IMR-90 (cell line): Measurements from ENCODE around the gene AKT3. TPM values are rescaled to one million over a fixed set of nuclear protein-coding genes. Genes with fewer than 3 reads are reported as not detected.

ENCODE experiments used
- ATAC-seq: fragments of 200-7000 bp; cut with Tn5 transposase; 2 replicates; pipeline ENCODE4 v1.9.1; 2020; ENCODE audit warnings: low read depth, mild to moderate bottlenecking, moderate library complexity
- BruUV-seq: library from RNA; stranded (reverse); fragments of 400-500 nt; replicated peaks from 2 replicates; lab custom pipeline; 2021; lab: Mats Ljungman, UMichigan
- CTCF ChIA-PET: fragments of 300-600 bp; formaldehyde crosslinking; extraction: SDS; loops from one replicate; lab custom pipeline; 2021; ENCODE audit warnings: antibody characterized with exemption; lab: Yijun Ruan, JAX
- POLR2A ChIA-PET: fragments of 300-600 bp; sonication (Branson Sonifier 250); formaldehyde crosslinking; loops from one replicate; lab custom pipeline; 2022; ENCODE audit warnings: antibody characterized with exemption; ENCODE audit not compliant: unreplicated experiment; lab: Charles Lee
- DNase-seq: peaks from one replicate; pipeline ENCODE4 v3.0.0; 2013
- H2AFZ ChIP-seq: replicated peaks from 2 replicates; pipeline ENCODE3; 2013; ENCODE audit warnings: low read length, mild to moderate bottlenecking; ENCODE audit not compliant: poor library complexity
- H2AK5ac ChIP-seq: 2 replicates; pipeline ENCODE4 v1.6.1; 2013; ENCODE audit warnings: low read depth, low read length, inconsistent platforms
- H2AK9ac ChIP-seq: replicated peaks from 2 replicates; pipeline ENCODE3; 2013; ENCODE audit warnings: mild to moderate bottlenecking, low read depth, low read length, moderate library complexity; ENCODE audit not compliant: poor library complexity
- H2BK120ac ChIP-seq: 2 replicates; pipeline ENCODE4 v1.6.1; 2013; ENCODE audit warnings: low read depth, low read length, inconsistent platforms
- H2BK15ac ChIP-seq: 3 replicates; pipeline ENCODE4 v1.6.1; 2013; ENCODE audit warnings: low read depth, low read length, inconsistent platforms
- H2BK20ac ChIP-seq: 2 replicates; pipeline ENCODE4 v1.6.1; 2013; ENCODE audit warnings: low read depth, mild to moderate bottlenecking, inconsistent platforms, low read length, moderate library complexity
- H2BK5ac ChIP-seq: 2 replicates; pipeline ENCODE4 v1.6.1; 2013; ENCODE audit warnings: mild to moderate bottlenecking, low read depth, low read length, inconsistent platforms; ENCODE audit not compliant: poor library complexity, severe bottlenecking
- H3K14ac ChIP-seq: replicated peaks from 2 replicates; pipeline ENCODE4 v1.6.1; 2013; ENCODE audit warnings: low read depth, low read length, inconsistent platforms
- H3K18ac ChIP-seq: 2 replicates; pipeline ENCODE4 v1.6.1; 2013; ENCODE audit warnings: low read depth, low read length, control low read depth
- H3K23ac ChIP-seq: 2 replicates; pipeline ENCODE4 v1.6.1; 2013; ENCODE audit warnings: low read depth, low read length, inconsistent platforms
- H3K27ac ChIP-seq: 2 replicates; pipeline ENCODE4 v1.5.1; 2013; ENCODE audit warnings: mild to moderate bottlenecking, control low read depth, low read length; ENCODE audit not compliant: insufficient read depth
- H3K27me3 ChIP-seq: 2 replicates; pipeline ENCODE4 v1.6.1; 2013; ENCODE audit warnings: low read length; ENCODE audit not compliant: control insufficient read depth, insufficient read depth
- H3K36me3 ChIP-seq: 2 replicates; pipeline ENCODE4 v1.6.1; 2013; ENCODE audit warnings: low read length, mixed read lengths; ENCODE audit not compliant: control insufficient read depth, insufficient read depth
- H3K4ac ChIP-seq: 2 replicates; pipeline ENCODE4 v1.6.1; 2013; ENCODE audit warnings: low read depth, low read length, inconsistent platforms
- H3K4me1 ChIP-seq: 2 replicates; pipeline ENCODE4 v1.6.1; 2013; ENCODE audit warnings: low read length, mixed read lengths; ENCODE audit not compliant: control insufficient read depth, insufficient read depth
- H3K4me2 ChIP-seq: 2 replicates; pipeline ENCODE4 v1.6.1; 2013; ENCODE audit warnings: low read depth, mild to moderate bottlenecking, control low read depth, low read length, moderate library complexity
- H3K4me3 ChIP-seq: 2 replicates; pipeline ENCODE4 v1.5.1; 2013; ENCODE audit warnings: low read depth, mild to moderate bottlenecking, control low read depth, low read length, moderate library complexity; ENCODE audit not compliant: insufficient read depth
- H3K56ac ChIP-seq: 2 replicates; pipeline ENCODE4 v1.6.1; 2013; ENCODE audit warnings: low read length, inconsistent platforms; ENCODE audit not compliant: insufficient read depth; ENCODE audit errors: extremely low read depth
- H3K79me1 ChIP-seq, 2 experiments: 2 replicates each; pipeline ENCODE4 v1.6.1; 2013; ENCODE audit warnings: low read length in 2 of 2, inconsistent platforms in 1 of 2, low read depth in 1 of 2
- H3K9ac ChIP-seq: 2 replicates; pipeline ENCODE4 v1.6.1; 2013; ENCODE audit warnings: low read depth, low read length, control low read depth
- H3K9me1 ChIP-seq: 2 replicates; pipeline ENCODE4 v1.6.1; 2013; ENCODE audit warnings: low read length, inconsistent platforms; ENCODE audit not compliant: insufficient read depth
- H3K9me3 ChIP-seq: 2 replicates; pipeline ENCODE4 v1.6.1; 2013; ENCODE audit warnings: low read length; ENCODE audit not compliant: control insufficient read depth, insufficient read depth
- H4K20me1 ChIP-seq: 2 replicates; pipeline ENCODE4 v1.6.1; 2013; ENCODE audit warnings: low read length, inconsistent platforms; ENCODE audit not compliant: insufficient read depth
- H4K5ac ChIP-seq: 2 replicates; pipeline ENCODE4 v1.6.1; 2013; ENCODE audit warnings: mild to moderate bottlenecking, low read depth, low read length, control low read depth
- H4K8ac ChIP-seq, 2 experiments: 2 replicates each; pipeline ENCODE4 v1.6.1; 2013; ENCODE audit warnings: low read depth in 2 of 2, low read length in 2 of 2, control low read depth in 1 of 2, inconsistent platforms in 1 of 2
- H4K91ac ChIP-seq: 2 replicates; pipeline ENCODE4 v1.6.1; 2013; ENCODE audit warnings: low read depth, low read length, inconsistent platforms; ENCODE audit not compliant: insufficient read depth
- CEBPB ChIP-seq: IDR thresholded peaks from 2 replicates; pipeline ENCODE4 v1.6.1; 2012; ENCODE audit warnings: low read depth, low read length, improper control_type of control experiment
- FOS ChIP-seq: fragments of 150-350 bp; IDR thresholded peaks from 2 replicates; pipeline ENCODE4 v1.6.1; 2016; ENCODE audit warnings: low read depth, low read length
- NFE2L2 ChIP-seq: fragments of 150-350 bp; IDR thresholded peaks from 2 replicates; pipeline ENCODE4 v1.6.1; 2016; ENCODE audit warnings: low read depth, mild to moderate bottlenecking, low read length
- SMC3 ChIP-seq: fragments of 150-350 bp; IDR thresholded peaks from 2 replicates; pipeline ENCODE4 v1.6.1; 2016; ENCODE audit warnings: low read depth, mild to moderate bottlenecking, antibody characterized with exemption, low read length, moderate library complexity
- WGBS, 2 experiments: methylation state at CpG; one replicate each; pipeline versions ENCODE4 v1.1.5 to v1.1.7; 2013; ENCODE audit warnings: missing lambda C conversion rate in 2 of 2; ENCODE audit not compliant: insufficient read length in 1 of 2; ENCODE audit errors: extremely low coverage in 2 of 2; 5-methylcytosine and 5-hydroxymethylcytosine counted together
- dilution Hi-C: fragments of 300-500 bp; cut with HindIII; formaldehyde crosslinking; loops from one replicate; pipeline ENCODE4 v1.14.3; 2018; ENCODE audit warnings: low sequenced_read_pairs; ENCODE audit not compliant: unreplicated experiment
- in situ Hi-C: fragments of 300-500 bp; cut with MboI; formaldehyde crosslinking; loops from 3 replicates; pipeline ENCODE4 v1.14.3; 2019; ENCODE audit warnings: low sequenced_read_pairs, inconsistent platforms, mixed read lengths
- intact Hi-C: fragments of 100-400 bp; cut with micrococcal nuclease; formaldehyde crosslinking; loops from 2 replicates; pipeline ENCODE4 v1.10.0; 2022
- polyA plus RNA-seq, 3 experiments: library from polyadenylated mRNA; depleted of rRNA; stranded (reverse); fragments of >200 nt; gene quantifications; 2 replicates each; pipeline ENCODE4 v1.2.3, GENCODE V29; 2012; ENCODE audit warnings: low replicate concordance in 1 of 3
- total RNA-seq: library from RNA; depleted of rRNA; stranded (reverse); fragments of >200 nt; gene quantifications from 2 replicates; pipeline ENCODE4 v1.2.3, GENCODE V29; 2012

AKT3 gene
- total and polyA plus RNA-seq, 2 of the 4 experiments (the other 2 are of a cell fraction), result 15.2 to 19.4 TPM

DNA sequence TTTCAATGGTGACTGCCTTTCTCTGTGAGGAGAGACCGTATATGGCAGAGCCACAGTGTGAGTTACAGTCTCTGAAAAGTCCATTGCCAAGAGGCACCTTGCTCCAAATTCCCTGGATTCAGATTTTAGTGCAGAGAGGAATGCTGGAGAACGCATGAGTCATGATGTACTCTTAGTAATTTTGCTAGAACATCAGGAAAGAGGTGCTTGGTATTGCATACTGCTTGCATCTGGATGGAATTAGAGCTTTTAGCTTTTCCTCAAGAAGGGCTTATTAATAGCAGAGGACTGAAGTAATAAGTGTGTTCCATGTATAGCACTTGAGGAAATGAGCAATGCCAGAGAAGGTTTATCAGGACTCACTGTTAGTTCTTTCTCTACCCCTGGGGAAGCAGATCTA lies 40.5 kb upstream of the AKT3 start:
- dilution Hi-C loops, result no loop called here

More for the DNA sequence above, 40.5 kb upstream of the AKT3 start:
- Histone ChIP-seq H2AK9ac (no peak overlapping the region), H3K9ac (no peak overlapping the region), H2BK20ac (no peak overlapping the region), H4K5ac (no peak overlapping the region), H3K27ac (no peak overlapping the region), H2BK120ac (no peak overlapping the region), H4K8ac (no peak overlapping the region), H2AK5ac (no peak overlapping the region), H4K20me1 (no peaks in the 10 kb centered on the region), H4K91ac (no peak overlapping the region), H3K9me3 (no peaks in the 10 kb centered on the region), H2AFZ (no peak overlapping the region), H3K9me1 (no peaks in the 10 kb centered on the region), H3K4me3 (no peak overlapping the region), H3K14ac (no peak overlapping the region), H3K27me3 (peaks cover 7% of the 10 kb centered on the region), H3K4ac (no peak overlapping the region), H3K79me1 (no peaks in the 10 kb centered on the region), H3K4me2 (no peak overlapping the region), H2BK5ac (no peak overlapping the region), H3K36me3 (no peaks in the 10 kb centered on the region), H3K18ac (no peak overlapping the region), H2BK15ac (no peak overlapping the region), H3K4me1 (no peaks in the 10 kb centered on the region), H3K23ac (no peak overlapping the region), H3K56ac (no peak overlapping the region)
- ATAC-seq (peak; percentile 35; the same call in 1 of the 2 replicates), DNase-seq (peak; percentile 72)
- no TSS peak for BruUV-seq
- WGBS, 2 experiments, result no CpG with 5 or more reads among the region's 2 CpGs
- intact Hi-C loops, result no loop called here
- POLR2A ChIA-PET, result no interaction called here
- CTCF ChIA-PET, result interaction anchor here (0.6 kb wide), 1 partner anchor 190 kb away, joined by 3 read pairs; no protein-coding TSS in a partner anchor
- no peak for TF ChIP-seq SMC3
- TF ChIP-seq NFE2L2, result peak; percentile 5; the same call in 1 of the 2 replicates
- 0 out of 2 replicates have a peak, but pooled peaks have one; percentile 19 for TF ChIP-seq FOS
- peak; percentile 36; the same call in 1 of the 2 replicates for TF ChIP-seq CEBPB
- in situ Hi-C loops, result no loop called here
